ENCODE measurements around the gene CLIP2.
"Not testable (repeated sequence)": the region's sequence is repeated elsewhere in the genome, so short reads cannot be mapped to it uniquely, and the experiment has no call there.

Gene CLIP2

GRCh38 chr7:74332373-74333176, 43.4 kb downstream of the CLIP2 start:
- no peak for DNase-seq (ENCODE audit: low read depth, low spot score)

DNA sequence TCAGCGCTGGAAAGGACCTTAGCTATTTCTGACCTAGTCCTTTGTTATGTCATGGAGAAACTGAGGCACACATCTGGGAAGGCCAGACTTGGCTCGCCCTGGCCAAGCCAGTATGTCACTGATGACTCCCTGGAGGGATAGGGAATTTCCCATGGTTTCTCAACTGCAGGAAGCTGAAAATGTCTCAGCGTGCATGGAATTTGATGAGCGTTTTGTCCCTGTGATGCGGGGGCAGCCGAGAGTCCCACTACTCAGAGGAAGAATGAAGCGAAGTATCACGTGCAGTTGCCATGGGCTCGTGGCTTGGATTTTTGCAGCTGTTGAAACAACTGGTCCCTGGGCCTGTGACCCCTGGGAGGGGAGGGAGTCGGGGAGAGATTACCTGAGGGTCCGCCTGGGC, 44.8 kb downstream of the CLIP2 start:
- no peak for DNase-seq (ENCODE audit: low read depth, low spot score)

DNA sequence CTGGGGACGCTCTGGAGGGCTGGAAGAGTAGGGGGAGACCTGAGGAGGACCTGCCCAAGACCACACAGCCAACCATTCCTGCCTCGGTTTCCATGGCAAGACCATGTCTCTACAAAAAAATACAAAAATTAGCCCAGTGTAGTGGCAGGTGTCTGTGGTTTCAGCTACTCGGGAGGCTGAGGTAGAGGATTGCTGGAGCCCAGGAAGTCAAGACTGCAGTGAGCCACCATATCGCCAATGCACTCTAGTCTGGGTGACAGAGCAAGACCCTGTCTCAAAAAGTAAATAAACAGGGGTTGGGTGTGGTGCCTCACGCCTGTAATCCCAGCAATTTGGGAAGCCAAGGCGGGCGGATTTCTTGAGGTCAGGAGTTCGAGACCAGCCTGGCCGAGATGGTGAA, 48.7 kb downstream of the CLIP2 start:
- DNase-seq (ENCODE audit: low read depth, low spot score): no peak

DNA sequence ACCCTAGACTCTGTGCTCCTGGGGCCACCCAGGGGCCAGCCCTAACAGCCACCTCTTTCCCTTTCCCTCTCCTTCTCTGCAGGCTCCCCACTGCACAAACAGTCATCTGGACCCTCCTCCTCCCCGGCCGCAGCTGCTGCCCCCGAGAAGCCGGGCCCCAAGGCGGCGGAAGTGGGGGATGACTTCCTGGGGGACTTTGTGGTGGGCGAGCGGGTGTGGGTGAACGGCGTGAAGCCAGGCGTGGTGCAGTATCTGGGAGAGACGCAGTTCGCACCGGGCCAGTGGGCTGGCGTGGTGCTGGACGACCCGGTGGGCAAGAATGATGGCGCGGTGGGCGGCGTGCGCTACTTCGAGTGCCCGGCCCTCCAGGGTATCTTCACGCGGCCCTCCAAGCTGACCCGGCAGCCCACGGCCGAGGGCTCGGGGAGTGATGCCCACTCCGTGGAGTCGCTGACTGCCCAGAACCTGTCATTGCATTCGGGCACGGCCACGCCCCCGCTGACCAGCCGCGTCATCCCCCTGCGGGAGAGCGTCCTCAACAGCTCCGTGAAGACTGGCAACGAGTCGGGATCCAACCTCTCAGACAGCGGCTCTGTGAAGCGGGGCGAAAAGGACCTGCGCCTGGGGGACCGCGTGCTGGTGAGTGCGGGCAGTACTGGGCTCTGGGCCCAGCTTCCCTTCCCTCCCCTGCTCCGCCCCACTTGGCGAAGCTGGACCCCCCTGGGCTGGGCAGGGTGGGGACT, 49.3 kb downstream of the CLIP2 start:
- no peak for DNase-seq (ENCODE audit: low read depth, low spot score)

GRCh38 chr7:74339648-74340047, 50.4 kb downstream of the CLIP2 start:
- DNase-seq (ENCODE audit: low read depth, low spot score): not testable (repeated sequence)

GRCh38 chr7:74343281-74344131, 54.3 kb downstream of the CLIP2 start:
- no peak for DNase-seq (ENCODE audit: low read depth, low spot score)

DNA sequence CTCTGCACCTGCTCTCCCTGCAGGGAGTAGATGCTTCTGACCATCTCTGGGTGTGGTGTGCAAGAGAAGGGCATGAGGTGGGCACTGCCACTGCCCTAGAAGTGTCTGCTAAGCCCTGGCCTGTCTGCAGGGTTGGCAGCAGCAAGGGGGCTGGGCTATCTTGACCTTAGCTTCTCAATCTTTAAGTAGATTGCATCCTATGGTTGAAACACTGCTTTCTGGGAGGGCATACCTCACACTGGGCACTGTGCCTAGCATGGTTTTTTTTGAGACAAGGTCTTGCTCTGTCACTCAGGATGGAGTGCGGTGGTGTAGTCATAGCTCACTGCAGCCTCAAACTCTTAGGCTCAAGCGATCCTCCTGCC, 54.9 kb downstream of the CLIP2 start:
- no peak for DNase-seq (ENCODE audit: low read depth, low spot score)

DNA sequence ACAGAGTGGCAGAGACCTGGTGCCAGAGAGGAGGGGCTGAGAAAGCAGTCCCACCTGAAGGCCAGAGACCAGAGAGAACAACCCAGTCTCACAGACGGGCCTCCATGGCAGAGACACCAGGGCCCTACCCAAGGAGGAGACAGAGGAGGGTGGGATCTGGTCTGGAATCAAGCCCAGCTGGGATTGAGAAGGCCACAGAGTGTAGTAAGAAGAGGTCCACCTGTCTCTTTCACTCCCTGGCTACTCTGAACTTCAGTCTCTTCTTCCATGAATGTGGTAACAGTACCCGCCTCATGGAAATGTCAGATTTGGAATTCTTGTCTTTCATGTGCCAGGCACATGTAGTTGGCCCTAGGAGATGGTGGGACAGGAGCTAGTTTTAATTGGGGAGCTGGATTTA, 55.6 kb downstream of the CLIP2 start:
- no peak for DNase-seq (ENCODE audit: low read depth, low spot score)

GRCh38 chr7:74345970-74346369, 56.8 kb downstream of the CLIP2 start:
- DNase-seq (ENCODE audit: low read depth, low spot score): no peak

DNA sequence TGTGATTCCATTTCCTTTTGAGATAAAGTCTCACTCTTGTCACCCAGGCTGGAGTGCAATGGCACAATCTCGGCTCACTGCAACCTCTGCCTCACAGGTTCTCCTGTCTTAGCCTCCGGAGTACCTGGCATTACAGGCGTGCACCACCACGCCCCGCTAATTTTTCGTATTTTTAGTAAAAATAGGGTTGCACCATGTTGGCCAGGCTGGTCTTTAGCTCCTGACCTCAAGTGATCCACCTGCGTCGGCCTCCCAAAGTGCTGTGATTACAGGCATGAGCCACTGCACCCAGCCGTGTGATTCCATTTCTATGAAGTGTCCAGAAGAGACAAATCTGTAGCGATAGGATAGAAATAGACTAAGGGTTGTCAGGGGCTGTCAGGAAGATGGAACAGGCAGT, 60.4 kb downstream of the CLIP2 start:
- no peak for DNase-seq (ENCODE audit: low read depth, low spot score)

- no peak for DNase-seq (ENCODE audit: low read depth, low spot score)
These were observed 61.5 kb downstream of the CLIP2 start for GRCh38 chr7:74350751-74351150.

- no peak for DNase-seq (ENCODE audit: low read depth, low spot score)
These were observed 62.6 kb downstream of the CLIP2 start for GRCh38 chr7:74351836-74352235.

DNA sequence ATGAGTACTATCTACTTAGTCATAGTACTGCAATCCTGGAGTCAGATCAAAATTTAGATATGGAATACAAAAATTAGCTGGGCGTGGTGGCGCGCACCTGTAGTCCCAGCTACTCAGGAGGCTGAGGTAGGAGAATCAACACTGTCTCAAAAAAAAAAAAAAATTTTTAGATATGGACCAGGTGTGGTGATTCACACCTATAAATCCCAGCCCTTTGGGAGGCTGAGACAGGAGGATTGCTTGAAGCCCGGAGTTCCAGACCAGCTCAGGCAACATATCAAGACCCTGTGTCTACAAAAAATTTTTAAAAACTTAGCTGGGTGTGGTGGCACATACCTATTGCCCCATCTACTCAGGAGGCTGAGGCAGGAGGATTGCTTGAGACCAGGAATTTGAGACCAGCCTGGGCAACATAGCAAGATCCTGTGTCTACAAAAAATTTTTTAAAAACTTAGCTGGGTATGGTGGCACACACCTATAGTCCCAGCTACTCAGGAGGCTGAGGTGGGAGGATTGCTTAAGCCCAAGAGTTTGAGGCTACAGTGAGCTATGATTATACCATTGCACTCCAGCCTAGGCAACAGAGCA, 63.4 kb downstream of the CLIP2 start:
- not testable (repeated sequence) for DNase-seq (ENCODE audit: low read depth, low spot score)

DNA sequence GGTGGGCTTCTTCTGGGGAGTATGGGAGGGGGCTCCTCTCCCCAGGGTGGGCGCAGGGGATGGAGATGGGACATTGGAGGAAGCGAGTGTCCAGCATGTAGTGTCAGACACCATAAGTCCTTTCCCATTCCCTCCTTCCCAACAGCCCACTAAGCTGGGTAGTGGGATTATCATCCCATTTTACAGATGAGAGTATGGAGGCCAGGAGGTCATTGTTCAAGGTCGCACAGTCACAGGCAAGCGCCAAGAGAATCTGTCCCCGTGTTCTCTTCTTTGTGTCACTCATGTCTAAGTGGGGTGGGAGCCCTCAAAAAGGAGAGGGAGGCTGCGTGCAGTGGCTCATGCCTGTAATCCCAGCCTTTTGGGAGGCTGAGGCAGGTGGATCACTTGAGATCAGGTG, 64.8 kb downstream of the CLIP2 start:
- DNase-seq (ENCODE audit: low read depth, low spot score): no peak

GRCh38 chr7:74355091-74355490, 65.9 kb downstream of the CLIP2 start:
- no peak for DNase-seq (ENCODE audit: low read depth, low spot score)

DNA sequence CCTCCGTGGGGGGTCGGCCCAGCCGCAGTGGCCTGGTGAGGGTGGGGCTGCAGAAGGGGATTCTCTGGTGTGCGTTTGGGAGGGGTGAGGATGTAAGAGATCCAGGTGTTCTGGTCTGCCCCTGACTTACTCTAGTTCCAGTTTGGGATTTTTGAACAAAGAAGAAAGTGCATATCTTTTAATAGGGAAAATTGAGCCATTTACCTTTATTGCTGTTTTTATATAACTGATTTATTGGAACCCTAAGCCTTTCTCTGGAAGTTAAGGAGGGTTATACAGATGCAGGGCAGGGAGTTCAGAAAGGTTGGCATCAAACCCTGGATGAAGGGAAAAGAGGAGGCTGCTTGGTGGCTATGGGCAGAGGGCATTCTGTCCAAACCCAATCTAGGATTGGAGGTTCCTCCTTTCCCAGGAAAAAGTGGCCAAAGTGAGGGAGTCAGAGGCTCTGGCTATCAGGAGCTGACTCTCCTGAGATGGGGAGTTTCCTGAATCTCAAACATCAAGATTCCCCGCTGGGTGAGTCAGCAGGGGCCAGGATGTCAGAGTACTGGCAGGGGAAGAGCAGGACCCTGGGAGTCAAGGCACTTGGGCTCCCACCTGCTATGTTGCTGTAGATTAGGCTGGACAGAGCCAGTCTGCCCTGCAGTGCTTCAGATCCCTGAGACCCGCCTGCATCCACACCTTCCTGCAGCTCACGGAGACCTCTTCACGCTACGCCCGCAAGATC, 67.5 kb downstream of the CLIP2 start:
- no peak for DNase-seq (ENCODE audit: low read depth, low spot score)

- DNase-seq (ENCODE audit: low read depth, low spot score): no peak
These were observed 70.8 kb downstream of the CLIP2 start for GRCh38 chr7:74360008-74360407.

DNA sequence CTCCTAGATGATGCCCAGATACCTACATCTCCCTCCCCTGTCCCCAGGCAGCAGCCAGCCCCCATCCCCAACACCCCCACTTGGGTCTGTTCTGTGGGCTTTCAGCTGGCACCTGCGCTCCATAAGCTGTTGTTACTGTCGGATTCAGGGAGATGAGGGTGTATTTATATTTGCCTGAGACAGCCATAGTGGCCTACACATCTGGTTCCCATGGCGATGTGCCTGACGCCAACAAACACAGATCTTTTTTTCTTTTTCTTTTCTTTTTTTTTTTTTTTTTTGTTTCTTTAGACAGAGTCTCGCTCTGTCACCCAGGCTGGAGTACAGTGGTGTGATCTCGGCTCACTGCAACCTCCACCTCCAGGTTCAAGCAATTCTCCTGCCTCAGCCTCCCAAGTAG, 73.1 kb downstream of the CLIP2 start:
- DNase-seq (ENCODE audit: low read depth, low spot score): no peak

GRCh38 chr7:74364061-74364460, 74.9 kb downstream of the CLIP2 start:
- no peak for DNase-seq (ENCODE audit: low read depth, low spot score)

GRCh38 chr7:74365322-74366022, 76.3 kb downstream of the CLIP2 start:
- DNase-seq (ENCODE audit: low read depth, low spot score): no peak

Measured in iPS DF 19.7 (cell line).